ENCODE data around the gene CFDP1. TPM values are rescaled to one million over a fixed set of nuclear protein-coding genes. Genes with fewer than 3 reads are reported as not detected.
A peak's percentile ranks its signal among the peaks of the same experiment; 100 is the strongest.

The CFDP1 gene
- total and polyA plus RNA-seq, 2 of the 13 experiments (the other 11 are each of a cell fraction or from before 2014, with no cell fraction given) = 78.6 to 153 TPM

DNA sequence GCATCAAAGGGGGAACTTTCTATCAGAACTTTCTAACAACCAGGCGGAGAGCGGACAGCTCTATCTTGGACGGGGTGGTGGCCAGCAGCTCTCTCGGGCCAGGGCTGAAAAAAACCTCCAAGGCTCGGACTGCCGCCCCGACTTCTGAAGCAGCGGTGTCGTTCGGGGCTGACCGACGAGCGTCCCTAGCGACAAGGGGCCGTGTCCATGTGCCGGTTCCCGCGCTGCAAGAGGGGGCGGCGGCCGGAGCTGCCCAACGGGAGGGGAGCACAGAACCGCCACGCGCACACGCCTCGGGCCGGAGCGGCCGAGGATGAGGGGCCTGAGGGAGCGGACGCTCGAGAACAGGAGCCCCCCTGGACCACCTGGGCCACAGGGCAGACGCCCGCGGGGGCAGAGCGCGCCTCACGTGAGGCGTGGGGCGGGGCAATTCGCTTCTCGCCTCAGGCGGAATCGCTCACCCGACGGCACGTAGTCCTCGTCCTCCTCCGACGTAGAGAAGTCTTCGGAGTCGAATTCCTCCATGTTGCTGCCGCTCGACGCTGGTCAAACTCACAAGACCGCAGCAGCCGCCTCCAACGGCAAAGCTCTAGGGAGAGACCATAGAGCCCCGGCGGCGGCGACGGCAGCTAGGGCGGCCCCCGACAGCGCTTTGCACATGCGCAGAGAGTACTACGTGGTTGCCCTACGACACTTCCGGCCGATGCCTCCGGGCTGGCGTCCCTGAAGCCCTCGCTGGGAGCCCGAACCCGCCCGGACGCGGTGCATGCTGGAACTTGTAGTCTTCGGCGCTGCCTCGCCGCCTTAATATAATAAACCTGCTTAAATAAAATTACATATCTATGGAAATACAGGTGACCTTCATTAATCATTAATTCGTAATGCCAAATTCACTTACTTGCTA lies at the start of gene CFDP1 (continued):
- TF ChIP-seq KLF11 (CRISPR knock-in tag; IDR thresholded peaks at IDR 0.05) (peak; percentile 98), REXO4 (CRISPR knock-in tag; IDR thresholded peaks at IDR 0.05; ENCODE audit: borderline replicate concordance) (peak; percentile 65; the same call in 1 of the 2 replicates), MIER3 (CRISPR knock-in tag; IDR thresholded peaks at IDR 0.05; ENCODE audit: borderline replicate concordance) (peak; percentile 24), ZEB1 (IDR thresholded peaks at IDR 0.05; ENCODE audit: insufficient replicate concordance, low read depth) (no peak), KAT7 (CRISPR knock-in tag; IDR thresholded peaks at IDR 0.05; ENCODE audit: borderline replicate concordance) (peak; percentile 96), KDM3A (CRISPR knock-in tag; IDR thresholded peaks at IDR 0.05; ENCODE audit: low read depth) (peak; percentile 78), ZFAT (CRISPR knock-in tag; conservative IDR thresholded peaks at IDR 0.05) (peak; percentile 77; the same call in 1 of the 2 replicates), HNRNPK (IDR thresholded peaks at IDR 0.05; ENCODE audit: low read depth, low read length, poor library complexity, severe bottlenecking) (peak; percentile 45), THAP11 (CRISPR knock-in tag; IDR thresholded peaks at IDR 0.05) (peak; percentile 98), ZNF274 (CRISPR knock-in tag; IDR thresholded peaks at IDR 0.05) (peak; percentile 99), CREB1 (IDR thresholded peaks at IDR 0.05) (peak; percentile 86), CREB1 (CRISPR knock-in tag; IDR thresholded peaks at IDR 0.05) (peak; percentile 93), KMT2A (CRISPR knock-in tag; IDR thresholded peaks at IDR 0.05) (peak; percentile 91), FOXK1 (CRISPR knock-in tag; IDR thresholded peaks at IDR 0.05; ENCODE audit: borderline replicate concordance, low read depth) (peak; percentile 17; the same call in 1 of the 2 replicates), ZNF781 (CRISPR knock-in tag; IDR thresholded peaks at IDR 0.05; ENCODE audit: borderline replicate concordance, not compliant biosample characterization) (peak; percentile 98), TARDBP (CRISPR knock-in tag; IDR thresholded peaks at IDR 0.05) (peak; percentile 93), SIX1 (CRISPR knock-in tag; IDR thresholded peaks at IDR 0.05; ENCODE audit: borderline replicate concordance) (no peak), PHB2 (IDR thresholded peaks at IDR 0.05; ENCODE audit: partially characterized antibody) (no peak)
- TF ChIP-seq, protein P1, sequence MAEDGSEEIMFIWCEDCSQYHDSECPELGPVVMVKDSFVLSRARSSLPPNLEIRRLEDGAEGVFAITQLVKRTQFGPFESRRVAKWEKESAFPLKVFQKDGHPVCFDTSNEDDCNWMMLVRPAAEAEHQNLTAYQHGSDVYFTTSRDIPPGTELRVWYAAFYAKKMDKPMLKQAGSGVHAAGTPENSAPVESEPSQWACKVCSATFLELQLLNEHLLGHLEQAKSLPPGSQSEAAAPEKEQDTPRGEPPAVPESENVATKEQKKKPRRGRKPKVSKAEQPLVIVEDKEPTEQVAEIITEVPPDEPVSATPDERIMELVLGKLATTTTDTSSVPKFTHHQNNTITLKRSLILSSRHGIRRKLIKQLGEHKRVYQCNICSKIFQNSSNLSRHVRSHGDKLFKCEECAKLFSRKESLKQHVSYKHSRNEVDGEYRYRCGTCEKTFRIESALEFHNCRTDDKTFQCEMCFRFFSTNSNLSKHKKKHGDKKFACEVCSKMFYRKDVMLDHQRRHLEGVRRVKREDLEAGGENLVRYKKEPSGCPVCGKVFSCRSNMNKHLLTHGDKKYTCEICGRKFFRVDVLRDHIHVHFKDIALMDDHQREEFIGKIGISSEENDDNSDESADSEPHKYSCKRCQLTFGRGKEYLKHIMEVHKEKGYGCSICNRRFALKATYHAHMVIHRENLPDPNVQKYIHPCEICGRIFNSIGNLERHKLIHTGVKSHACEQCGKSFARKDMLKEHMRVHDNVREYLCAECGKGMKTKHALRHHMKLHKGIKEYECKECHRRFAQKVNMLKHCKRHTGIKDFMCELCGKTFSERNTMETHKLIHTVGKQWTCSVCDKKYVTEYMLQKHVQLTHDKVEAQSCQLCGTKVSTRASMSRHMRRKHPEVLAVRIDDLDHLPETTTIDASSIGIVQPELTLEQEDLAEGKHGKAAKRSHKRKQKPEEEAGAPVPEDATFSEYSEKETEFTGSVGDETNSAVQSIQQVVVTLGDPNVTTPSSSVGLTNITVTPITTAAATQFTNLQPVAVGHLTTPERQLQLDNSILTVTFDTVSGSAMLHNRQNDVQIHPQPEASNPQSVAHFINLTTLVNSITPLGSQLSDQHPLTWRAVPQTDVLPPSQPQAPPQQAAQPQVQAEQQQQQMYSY (CRISPR knock-in tag; IDR thresholded peaks at IDR 0.05) = no peak
- TF ChIP-seq, protein P2, sequence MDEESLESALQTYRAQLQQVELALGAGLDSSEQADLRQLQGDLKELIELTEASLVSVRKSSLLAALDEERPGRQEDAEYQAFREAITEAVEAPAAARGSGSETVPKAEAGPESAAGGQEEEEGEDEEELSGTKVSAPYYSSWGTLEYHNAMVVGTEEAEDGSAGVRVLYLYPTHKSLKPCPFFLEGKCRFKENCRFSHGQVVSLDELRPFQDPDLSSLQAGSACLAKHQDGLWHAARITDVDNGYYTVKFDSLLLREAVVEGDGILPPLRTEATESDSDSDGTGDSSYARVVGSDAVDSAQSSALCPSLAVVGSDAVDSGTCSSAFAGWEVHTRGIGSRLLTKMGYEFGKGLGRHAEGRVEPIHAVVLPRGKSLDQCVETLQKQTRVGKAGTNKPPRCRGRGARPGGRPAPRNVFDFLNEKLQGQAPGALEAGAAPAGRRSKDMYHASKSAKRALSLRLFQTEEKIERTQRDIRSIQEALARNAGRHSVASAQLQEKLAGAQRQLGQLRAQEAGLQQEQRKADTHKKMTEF (CRISPR knock-in tag; IDR thresholded peaks at IDR 0.05) = peak; percentile 96
- TF ChIP-seq, protein P3, sequence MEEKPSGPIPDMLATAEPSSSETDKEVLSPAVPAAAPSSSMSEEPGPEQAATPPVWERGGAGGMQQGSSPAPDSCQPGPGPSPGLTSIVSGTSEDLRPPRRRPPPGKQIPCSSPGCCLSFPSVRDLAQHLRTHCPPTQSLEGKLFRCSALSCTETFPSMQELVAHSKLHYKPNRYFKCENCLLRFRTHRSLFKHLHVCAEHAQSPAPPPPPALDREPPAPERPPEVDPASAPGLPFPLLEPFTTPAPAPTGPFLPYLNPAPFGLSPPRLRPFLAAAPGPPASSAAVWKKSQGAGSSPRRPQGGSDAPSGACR (CRISPR knock-in tag; IDR thresholded peaks at IDR 0.05) = peak; percentile 96; the same call in 1 of the 2 replicates
- TF ChIP-seq, protein P4, sequence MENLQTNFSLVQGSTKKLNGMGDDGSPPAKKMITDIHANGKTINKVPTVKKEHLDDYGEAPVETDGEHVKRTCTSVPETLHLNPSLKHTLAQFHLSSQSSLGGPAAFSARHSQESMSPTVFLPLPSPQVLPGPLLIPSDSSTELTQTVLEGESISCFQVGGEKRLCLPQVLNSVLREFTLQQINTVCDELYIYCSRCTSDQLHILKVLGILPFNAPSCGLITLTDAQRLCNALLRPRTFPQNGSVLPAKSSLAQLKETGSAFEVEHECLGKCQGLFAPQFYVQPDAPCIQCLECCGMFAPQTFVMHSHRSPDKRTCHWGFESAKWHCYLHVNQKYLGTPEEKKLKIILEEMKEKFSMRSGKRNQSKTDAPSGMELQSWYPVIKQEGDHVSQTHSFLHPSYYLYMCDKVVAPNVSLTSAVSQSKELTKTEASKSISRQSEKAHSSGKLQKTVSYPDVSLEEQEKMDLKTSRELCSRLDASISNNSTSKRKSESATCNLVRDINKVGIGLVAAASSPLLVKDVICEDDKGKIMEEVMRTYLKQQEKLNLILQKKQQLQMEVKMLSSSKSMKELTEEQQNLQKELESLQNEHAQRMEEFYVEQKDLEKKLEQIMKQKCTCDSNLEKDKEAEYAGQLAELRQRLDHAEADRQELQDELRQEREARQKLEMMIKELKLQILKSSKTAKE (CRISPR knock-in tag; IDR thresholded peaks at IDR 0.05; ENCODE audit: borderline replicate concordance) = no peak

Measured in HepG2 (cell line).